ENCODE measurements around the gene DSCAM.

DNA sequence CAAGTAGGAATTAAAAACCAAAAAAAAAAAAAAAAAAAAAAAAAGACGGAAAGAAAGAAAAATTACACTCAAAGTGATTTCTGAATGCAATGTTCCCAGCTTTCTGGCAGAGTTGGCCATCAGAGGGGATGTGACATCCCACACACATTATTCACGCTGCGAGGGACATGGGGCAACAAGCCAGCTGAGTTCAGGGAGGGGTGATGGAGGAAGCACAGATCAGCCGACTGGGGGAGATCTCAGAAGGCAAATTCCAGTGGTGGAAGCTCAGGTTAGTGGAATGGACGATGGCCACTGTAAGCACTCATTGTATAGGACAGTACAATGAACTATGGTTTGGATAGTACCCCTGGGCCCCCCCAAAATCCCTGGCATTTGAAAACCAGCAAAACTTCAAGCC, 667.8 kb downstream of the DSCAM start:
- TF ChIP-seq POLR2A (IDR thresholded peaks at IDR 0.05), result no peak
- no peak for TF ChIP-seq CTCF (IDR thresholded peaks at IDR 0.05 in 8 of 11, conservative IDR thresholded peaks at IDR 0.05 in 3 of 11)
- peak in 1 of 3 donors; percentile 36 for TF ChIP-seq POLR2AphosphoS5 (IDR thresholded peaks at IDR 0.05)

Data from spleen (tissue), 7 donors.